GM21447 (cell line): ENCODE results near the gene MPV17L.
"Not testable (repeated sequence)": the region's sequence is repeated elsewhere in the genome, so short reads cannot be mapped to it uniquely, and the experiment has no call there.

Experiments
- ATAC-seq: cut with Tn5 transposase; IDR thresholded peaks from one replicate; pipeline ENCODE4 v1.9.1; 2021; ENCODE audit not compliant: unreplicated experiment

Gene MPV17L

GRCh38 chr16:15395631-15396508, at the start of gene MPV17L:
Gene MPV17L, plus strand, starts transcription at chr16:15395754. Its CDS starts 144 bp downstream, at chr16:15395898.
- not testable (repeated sequence) for ATAC-seq

DNA sequence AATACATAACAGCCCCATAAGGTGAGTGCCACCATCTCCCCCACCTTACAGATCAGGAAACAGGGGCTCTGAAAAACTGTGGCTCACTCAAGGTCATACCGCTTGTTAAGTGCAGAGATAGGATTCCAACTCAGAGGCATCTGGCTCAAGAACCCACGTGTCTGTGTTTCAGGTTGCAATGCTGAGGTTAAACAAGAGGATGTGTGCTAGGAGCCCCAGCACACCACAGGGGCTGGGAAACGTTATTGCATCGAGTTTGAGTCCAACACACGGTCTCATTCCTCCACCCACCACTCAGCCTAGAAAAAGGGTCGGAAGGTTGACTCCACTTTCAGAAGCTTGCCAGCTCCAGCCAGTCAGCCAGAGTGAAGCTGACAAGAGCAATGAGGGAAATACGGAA, 46.8 kb upstream of the MPV17L start:
- not testable (repeated sequence) for ATAC-seq

DNA sequence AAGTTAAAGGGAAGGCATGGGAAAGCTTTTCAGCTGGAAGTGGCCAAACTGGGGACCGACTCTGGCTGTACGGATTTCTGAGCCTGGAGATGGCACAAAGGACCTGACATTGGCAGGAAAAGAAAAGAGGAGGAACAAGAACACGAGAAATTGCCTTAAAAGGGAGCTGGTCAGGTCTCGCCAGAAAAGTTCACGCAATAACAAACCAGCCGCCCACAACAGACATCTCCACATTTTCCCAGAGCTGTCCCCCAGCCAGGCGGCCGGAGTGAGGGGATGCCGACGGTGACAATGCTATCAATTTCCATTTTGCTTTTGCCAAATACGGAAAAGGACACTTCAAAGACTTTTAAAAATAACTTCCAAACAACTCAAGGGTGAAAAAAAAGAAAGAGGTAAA, 44.3 kb upstream of the MPV17L start:
- ATAC-seq = not testable (repeated sequence)

DNA sequence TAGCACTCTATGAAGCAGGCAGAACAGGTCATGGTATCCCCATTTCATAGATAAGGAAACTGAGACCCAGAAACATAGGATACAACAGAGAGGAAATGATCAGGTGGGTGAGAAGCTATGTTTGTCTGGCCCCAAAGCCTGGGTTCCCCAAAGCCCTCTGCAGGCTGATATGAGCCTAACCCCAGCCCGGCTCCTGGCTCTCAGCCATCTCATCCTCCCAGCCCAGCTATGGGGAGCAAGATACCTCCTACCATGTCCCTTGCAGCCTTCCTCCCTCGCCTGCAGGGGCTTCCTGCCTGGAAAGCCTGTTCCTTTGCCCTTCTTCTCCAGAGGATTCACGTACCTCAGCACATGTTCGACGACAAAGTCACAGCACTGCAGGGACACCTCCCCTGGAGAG, 43.8 kb upstream of the MPV17L start:
- ATAC-seq = not testable (repeated sequence)

DNA sequence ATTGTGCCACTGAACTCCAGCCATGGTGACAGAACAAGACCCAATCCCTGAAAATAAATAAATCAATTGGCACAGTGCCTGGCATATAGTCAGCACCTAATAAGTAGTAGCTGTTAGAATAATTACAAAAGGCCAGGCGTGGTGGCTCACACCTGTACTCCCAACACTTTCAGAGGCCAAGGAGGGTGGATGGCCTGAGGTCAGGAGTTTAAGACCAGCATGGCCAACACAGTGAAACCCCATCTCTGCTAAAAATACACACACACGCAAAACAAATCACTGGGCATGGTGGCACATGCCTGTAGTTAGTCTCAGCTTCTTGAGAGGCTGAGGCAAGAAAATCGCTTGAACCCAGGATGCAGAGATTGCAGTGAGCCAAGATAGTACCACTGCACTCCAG, 42.7 kb upstream of the MPV17L start:
- ATAC-seq = not testable (repeated sequence)

DNA sequence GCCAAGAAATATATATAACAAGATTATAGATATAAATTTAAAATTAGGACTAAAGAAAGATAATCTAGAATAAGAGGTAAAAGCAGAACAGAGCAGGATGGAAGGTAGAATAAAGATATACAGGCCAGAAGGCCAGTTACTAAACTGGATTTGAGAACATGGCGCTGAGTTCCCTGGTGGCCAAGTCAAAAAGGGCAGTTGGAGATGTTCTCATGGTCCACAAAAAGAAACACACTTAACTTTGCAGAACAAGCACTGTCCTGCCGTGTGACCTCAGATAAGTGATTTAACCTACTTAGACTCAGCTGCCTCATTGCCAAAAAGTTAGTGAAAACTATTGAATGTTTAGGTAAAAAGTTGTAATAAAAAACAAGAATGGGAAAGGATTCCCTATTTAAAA, 40.7 kb upstream of the MPV17L start:
- not testable (repeated sequence) for ATAC-seq

DNA sequence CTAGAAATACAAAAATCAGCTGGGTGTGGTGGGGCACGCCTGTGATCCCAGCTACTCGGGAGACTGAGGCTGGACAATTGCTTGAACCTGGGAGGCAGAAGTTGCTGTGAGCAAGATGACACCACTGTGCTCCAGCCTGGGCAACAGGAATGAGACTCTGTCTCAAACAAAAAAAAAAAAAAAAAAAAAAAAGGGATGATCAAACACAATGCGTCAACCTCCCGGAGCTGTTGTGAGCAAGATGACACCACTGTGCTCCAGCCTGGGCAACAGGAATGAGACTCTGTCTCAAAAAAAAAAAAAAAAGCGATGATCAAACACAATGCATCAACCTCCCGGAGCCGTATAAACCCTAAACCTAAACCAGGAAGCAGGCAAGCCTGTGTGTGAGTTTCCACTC, 38.1 kb upstream of the MPV17L start:
- not testable (repeated sequence) for ATAC-seq

DNA sequence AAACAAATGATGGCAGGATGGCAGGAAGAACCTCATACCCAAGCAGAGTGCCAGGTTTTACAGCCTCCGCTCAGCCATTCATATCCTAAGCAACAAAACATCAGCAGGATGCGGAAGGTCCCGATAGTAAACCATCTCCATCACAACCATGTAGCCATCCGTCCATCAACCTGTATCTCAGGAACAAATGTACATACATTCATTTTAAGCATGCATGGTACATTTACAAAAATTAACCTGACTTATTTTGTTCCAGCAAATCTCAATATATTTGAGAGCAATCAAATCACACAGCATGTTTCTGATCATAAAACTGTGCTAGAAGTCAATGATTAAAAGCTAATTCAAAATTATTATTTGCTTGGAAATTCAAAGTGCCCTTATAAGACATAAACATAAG, 17.4 kb upstream of the MPV17L start, which contains the start of gene NPIPA5:
Gene NPIPA5 (minus strand): TSS at position 101 of the 400 bp plus-strand sequence. CDS start 0 bp downstream, at position 101.
- ATAC-seq = not testable (repeated sequence)

- ATAC-seq = not testable (repeated sequence)
Observed at GRCh38 chr16:15382810-15383209, 12.7 kb upstream of the MPV17L start.

- not testable (repeated sequence) for ATAC-seq
Observed at GRCh38 chr16:15388060-15388459, 7.5 kb upstream of the MPV17L start.

DNA sequence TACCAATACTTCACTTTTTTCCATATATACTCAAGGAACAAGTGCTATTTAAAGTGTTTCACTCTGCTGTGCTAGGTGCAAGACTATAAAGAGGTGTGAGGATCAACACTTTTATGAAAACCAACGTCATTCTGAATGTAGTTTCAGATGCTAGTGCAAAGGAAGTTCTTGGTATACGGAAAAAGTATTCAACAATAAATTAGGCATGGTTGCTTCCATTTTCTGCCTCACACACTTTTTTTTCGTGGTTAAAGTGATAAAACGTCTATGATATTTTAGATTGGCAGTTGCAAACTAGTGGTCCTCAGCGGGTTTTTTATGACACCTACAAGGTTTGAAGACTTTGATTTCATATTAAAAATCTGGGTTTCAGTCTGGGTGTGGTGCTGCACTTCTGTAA, 5.6 kb upstream of the MPV17L start:
- ATAC-seq = not testable (repeated sequence)

DNA sequence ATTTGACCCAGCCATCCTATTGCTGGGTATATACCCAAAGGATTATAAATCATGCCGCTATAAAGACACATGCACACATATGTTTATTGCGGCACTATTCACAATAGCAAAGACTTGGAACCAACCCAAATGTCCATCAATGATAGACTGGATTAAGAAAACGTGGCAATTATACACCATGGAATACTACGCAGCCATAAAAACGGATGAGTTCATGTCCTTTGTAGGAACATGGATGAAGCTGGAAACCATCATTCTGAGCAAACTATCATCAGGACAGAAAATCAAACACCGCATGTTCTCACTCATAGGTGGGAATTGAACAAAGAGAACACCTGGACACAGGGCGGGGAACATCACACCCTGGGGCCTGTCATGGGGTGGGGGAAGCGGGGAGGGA, 2.5 kb upstream of the MPV17L start:
- ATAC-seq = not testable (repeated sequence)

DNA sequence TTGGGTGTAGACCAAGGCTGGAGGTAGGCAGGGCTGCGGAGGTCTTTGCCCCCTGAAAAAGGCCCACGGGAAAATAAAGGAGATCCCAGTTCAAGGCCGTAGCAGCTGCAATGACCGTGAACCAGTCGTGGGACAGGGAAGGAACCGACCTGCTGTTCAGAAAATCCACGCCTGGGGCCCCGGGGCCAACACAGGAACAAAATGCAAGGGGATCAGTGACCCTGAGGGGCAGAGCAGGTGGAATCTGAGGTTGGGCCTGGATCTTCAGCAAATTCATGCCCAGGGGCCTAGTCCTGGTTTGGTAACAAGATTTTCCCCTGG, 915 bp downstream of the MPV17L start:
- ATAC-seq = not testable (repeated sequence)

DNA sequence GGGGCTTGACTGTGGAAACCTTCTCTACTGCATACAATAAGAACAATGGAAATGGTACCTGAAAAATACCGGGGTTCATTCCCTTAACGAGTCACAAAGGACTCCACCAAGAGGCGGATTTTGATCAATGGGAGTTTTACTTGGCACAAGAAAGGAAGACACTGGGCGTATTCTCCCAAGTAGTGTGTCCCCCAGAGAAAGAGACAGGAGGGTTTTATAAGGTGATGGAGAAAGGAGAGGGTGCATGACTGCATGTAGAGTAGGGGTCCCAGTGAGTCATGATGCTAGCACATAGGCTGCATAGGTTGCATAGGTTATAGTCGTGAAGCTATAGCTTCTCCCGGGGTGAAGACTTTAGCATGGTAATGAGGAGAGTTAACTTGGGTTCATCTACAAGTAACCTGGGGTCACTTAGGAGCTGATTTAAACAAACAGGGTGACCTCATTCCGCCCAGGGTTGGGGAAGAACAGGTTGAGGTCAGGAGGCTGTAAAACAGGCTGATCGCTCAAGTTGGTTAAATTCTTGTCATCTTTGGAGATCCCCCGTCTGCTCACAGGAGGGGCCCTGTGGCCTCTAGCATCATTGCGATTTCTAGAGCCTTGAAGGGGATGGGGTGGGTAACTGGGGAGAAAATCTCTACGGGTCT, 1.5 kb downstream of the MPV17L start:
- ATAC-seq = no peak

- no peak for ATAC-seq
Observed at GRCh38 chr16:15398618-15399316, 3.2 kb downstream of the MPV17L start.

DNA sequence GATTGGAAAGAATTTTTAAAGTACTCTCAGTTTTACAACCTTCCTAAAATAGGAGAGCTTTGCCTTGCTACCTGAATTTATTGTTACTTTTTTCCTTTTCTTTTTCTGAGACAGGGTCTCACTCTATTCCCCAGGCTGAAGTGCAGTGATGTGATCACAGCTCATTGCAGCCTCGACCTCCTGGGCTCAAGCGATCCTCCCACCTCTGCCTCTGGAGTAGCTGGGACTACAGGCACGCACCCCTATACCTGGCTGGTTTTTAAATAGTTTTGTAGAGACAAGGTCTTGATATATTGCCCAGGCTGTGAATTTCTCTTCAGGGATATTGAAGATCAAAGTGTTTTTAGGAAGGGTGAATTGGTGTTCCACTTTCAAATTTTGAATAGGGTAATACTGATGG, 3.8 kb downstream of the MPV17L start:
- ATAC-seq = no peak

DNA sequence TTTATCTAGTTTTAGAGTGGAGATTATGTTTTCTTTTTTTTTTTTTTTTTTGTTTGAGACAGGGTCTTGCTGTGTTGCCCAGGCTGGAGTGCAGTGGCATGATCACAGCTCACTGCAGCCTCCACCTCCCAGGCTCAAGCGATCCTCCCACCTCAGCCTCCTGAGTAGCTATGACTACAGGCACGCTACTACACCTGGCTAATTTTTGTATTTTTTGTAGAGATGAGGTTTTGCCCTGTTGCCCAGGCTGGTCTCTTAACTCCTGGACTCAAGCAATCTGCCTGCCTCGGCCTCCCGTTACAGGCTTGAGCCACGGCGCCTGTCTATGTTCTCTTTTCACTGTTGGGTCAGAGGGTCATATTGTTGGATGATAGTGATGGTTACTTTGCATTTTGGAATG, 4.8 kb downstream of the MPV17L start:
- not testable (repeated sequence) for ATAC-seq

GRCh38 chr16:15401972-15402371, 6.4 kb downstream of the MPV17L start:
- no peak for ATAC-seq

DNA sequence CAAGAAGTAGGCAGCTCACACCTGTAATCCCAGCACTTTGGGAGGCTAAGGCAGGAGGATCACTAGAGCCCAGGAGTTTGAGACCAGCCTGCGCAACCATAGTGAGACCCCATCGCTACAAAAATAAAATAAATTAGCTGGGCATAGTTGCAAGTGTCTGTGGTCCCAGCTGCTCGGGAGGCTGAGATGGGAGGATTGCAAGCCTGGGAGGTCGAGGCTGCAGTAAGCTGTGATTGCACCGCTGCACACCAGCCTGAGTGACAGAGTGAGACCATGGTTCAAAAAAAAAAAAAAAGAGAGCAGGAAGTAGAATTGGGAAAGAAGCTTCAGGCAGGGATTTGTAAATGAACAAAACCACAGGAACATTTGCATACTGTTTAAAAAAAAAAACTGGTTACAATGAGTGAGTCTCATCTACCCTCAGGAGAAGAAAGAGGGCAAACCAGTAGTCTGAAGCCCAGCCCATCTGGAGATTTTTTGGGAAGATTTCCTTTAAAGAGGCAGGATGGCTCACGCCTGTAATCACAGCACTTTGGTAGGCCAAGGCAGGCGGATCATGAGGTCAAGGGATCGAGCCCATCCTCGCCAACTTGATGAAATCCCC, 7.9 kb downstream of the MPV17L start:
- ATAC-seq = no peak

DNA sequence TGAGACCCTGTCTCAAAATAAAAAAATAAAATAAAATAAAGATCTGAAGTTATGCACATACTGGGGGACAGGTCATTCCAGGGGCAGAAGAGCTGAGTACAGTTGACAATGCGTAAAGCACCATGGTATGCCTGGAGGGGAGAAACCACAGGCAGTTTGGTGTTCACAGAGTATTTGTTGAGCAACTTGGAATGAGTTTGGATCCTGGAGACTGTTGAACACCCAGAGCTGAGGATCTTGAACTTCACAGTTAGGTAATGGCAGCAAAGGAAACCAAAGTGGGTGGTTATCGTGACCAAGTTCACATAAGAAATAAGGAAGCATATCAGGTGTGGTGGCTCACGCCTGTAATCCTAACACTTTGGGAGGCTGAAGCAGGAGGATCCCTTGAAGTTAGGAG, 8.5 kb downstream of the MPV17L start:
- not testable (repeated sequence) for ATAC-seq

DNA sequence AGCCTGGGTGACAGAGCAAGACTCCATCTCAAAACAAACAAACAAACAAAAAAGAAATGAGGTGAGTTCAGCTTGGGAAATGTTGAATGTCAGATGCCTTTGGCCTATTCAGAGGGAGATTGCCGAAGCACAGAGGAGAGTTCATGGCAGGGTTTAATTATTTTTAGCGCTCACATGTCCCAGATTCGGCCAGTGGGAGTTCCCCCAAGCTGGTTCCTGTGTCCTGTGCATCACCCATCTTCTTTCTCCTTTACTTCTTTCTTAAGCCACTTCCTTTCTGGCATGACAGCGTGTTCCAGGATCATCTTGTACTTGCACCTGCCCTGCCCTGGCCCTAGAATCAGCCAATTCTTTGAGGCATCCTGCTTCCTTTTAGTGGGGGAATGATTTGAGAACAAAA, 9.2 kb downstream of the MPV17L start:
- ATAC-seq = no peak
